Activated naive CD4-positive, alpha-beta T cell treated with anti-CD3 and anti-CD28 coated beads, Interleukin-2, amount 50 U/mL, for 72 hours (primary cell): ENCODE results near the gene SOST. TPM values are rescaled to one million over a fixed set of nuclear protein-coding genes. Genes with fewer than 3 reads are reported as not detected.

Source experiments
- ATAC-seq, 2 donors: fragments of 150-1000 bp; cut with Tn5 transposase; 2 replicates each; pipeline ENCODE4 v1.10.0; 2021; ENCODE audit warnings: mild to moderate bottlenecking in 2 of 2, moderate library complexity in 2 of 2
- DNase-seq, 2 donors: peaks; one replicate each; pipeline ENCODE4 v3.0.0; 2021 to 2022; ENCODE audit warnings: low spot score in 2 of 2
- H3K27ac Mint-ChIP-seq, 2 donors: one replicate each; pipeline ENCODE4 v1.8.0; 2022; ENCODE audit warnings: mild to moderate bottlenecking in 2 of 2, mixed read lengths in 2 of 2
- H3K36me3 Mint-ChIP-seq, 2 donors: one replicate each; pipeline ENCODE4 v1.8.0; 2022; ENCODE audit warnings: mixed read lengths in 2 of 2
- H3K9me3 Mint-ChIP-seq, 2 donors: one replicate each; pipeline ENCODE4 v1.8.0; 2022; ENCODE audit warnings: mixed read lengths in 2 of 2
- total RNA-seq, 2 donors: library from RNA; stranded (reverse); gene quantifications; one replicate each; pipeline ENCODE4 v1.2.3, GENCODE V29; 2022

SOST gene
- total RNA-seq, 2 donors from 2014 or later, result not detected

DNA sequence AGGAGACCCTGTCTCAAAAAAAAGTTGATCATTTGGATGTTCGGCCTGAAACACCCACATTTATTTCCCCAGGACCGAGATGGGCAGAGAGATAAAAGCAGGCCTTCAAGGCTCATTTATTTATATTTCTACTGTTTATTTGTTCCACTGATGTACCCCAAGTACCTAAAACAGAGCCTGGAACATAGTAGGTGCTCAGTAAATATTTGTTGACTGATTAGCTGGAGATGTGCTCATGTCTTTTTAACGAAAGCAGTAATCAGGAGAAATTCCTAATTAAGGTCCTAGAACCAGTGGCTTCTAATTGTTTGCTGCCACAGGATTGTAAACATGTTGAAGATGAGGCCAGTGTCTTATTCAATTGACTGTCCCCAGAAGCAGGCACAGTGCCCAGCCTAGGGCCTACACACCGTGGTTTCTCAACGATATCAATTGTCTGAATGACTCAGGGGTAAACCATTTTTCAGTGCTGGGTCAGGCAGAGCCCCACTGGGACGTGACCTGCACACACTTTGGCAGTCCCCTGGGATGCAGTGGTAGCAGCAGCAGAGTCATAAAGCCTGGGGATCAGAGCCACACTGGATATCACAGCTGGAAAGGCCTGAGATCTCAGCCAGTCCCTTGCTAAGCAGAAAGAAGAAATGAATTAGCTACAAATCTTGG is 34.8 kb downstream of the SOST start:
- no peak for DNase-seq
- H3K9me3 Mint-ChIP-seq, result no peaks in the 10 kb centered on the region
- ATAC-seq, result no peak
- no peak overlapping the region for H3K27ac Mint-ChIP-seq
- peaks cover 0 to 8% of the 10 kb centered on the region in 2 donors for H3K36me3 Mint-ChIP-seq

DNA sequence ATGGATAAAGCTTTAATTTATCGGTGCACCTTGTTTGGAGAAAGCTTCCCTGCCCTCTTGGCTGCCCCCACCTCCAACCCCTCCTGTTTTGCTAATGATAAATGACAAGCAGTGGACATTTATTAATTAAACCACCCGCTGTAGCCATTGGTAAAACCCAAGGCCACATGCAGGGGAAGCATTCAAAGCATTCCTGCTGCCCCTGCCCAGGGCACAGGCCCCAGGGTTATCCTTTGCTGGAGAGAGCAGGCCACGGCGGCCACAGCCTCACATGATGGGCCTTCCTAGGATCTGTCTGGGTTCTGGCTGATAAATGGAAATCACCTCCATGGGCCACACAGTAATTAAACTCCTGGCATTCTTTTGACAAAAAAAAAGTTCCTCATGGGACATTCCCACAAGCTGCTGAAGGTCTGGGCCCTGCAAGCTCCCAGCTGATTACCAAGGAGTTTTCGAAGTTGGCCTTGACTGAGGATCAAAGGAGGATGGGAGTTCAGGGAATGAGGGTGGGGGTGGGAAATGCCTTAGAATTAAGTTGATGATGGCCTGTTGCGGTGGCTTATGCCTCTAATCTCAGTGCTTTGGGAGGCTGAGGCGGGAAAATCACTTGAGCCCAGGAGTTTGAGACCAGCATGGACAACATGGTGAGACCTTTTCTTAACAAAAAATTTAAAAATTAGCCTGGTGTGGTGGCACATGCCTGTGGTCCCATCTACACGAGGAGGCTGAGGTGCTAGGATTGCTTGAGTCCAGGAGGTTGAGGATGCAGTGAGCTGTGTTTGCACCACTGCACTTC is 35.5 kb downstream of the SOST start:
- H3K36me3 Mint-ChIP-seq, result peaks cover 0 to 8% of the 10 kb centered on the region in 2 donors
- DNase-seq, result no peak
- no peaks in the 10 kb centered on the region for H3K9me3 Mint-ChIP-seq

DNA sequence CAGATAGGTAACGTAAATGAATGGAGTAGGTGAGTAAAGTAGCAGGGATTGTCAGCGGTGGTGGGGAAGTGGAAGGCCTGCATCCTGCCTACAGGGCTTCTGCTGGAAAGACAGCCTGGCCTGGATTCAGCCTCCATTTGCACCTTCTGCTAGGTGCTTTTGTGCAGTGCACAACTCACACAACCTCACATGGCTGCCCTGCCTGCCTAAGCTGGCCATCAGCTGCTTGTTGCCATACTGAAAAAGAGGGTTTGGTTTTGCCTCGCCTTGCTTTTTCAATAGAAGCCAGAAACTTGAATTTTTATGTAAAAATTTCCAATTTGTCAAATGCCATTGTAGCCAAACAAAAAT is 36.3 kb downstream of the SOST start:
- DNase-seq, result no peak
- Mint-ChIP-seq H3K27ac (no peak overlapping the region), H3K9me3 (no peaks in the 10 kb centered on the region), H3K36me3 (peaks cover 0 to 8% of the 10 kb centered on the region in 2 donors)
- ATAC-seq, result no peak

More for the DNA sequence above, 35.5 kb downstream of the SOST start:
- no peak for ATAC-seq
- H3K27ac Mint-ChIP-seq, result no peak overlapping the region

DNA sequence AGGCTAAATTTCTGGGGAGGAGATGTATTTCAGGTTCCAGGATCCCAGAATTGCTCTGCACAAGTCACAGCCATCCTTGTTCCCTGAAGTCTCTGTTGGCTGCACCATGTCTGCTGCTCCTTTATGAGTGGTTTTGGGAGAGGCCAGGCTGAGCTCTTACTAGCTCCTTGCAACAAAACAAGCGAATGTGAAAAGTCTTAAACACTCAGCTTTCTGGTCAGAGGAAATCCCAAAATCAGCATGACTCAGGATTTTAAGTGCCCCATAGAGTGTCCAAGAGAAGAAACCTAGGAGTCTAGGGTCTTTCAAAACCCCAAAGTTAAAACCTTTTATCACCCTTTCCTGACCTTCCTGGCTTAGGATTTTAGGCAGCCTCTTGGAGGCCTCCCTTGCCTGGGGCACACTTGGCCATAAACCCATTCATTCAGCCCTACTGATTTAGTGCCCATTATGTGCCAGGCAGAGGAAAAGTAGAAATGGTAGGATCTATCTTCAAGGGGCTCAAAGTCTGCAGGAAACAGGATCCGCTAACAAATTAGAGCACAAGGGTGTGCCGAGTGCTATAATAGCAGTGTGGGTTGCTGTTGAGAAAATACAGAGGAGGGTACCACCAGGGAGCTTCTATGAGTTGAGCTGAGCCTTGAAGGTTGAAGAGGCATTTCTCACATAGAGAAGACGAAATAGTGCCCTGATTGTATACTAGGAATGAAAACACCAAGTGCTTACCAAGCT is 36.9 kb downstream of the SOST start:
- ATAC-seq (no peak), DNase-seq (no peak)
- H3K27ac Mint-ChIP-seq, result peak overlapping the region in 1 of 2 donors; percentile 89
- peaks cover 0 to 8% of the 10 kb centered on the region in 2 donors for H3K36me3 Mint-ChIP-seq
- no peaks in the 10 kb centered on the region for H3K9me3 Mint-ChIP-seq

DNA sequence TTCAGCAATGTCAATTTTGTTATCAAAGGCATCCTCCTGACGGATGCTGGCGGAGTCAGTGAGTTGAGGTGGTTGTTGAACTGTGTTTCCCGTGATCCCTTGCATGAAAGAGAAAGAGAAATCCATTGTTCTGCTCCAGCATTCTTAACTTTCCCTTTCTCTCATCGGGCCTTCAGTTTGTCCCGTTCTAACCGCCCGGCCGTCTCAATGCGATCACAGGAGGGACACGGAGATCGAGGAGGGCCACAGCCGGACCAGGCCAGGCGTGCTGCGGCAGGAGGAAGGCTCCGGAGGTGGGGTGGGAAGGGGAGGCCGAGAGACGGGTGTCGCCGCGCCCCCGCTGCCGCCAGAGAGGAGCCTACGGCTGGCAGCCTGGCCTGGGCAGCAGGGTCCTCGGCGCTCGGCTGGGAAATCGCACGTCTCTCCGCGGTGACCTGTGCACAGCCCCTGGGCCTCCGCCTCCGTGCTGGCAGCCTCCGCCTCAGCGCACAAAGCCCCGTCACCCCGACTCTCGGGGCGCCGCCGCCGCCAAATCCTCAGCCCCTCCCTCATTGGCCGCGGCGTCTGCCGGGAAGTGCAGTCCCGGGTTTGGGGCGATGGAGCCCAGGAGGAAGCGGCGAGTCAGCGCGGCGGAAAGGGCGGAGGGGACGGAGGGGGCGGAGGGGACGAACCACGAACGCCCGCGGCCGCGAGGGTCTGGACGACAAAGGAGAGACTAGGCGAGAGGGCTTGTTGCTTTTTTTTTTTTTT is 38.1 kb downstream of the SOST start:
- peak; percentile 90 to 91 for ATAC-seq
- H3K9me3 Mint-ChIP-seq, result no peaks in the 10 kb centered on the region
- peaks cover 0 to 8% of the 10 kb centered on the region in 2 donors for H3K36me3 Mint-ChIP-seq
- peak overlapping the region; percentile 89 for H3K27ac Mint-ChIP-seq
- peak; percentile 75 to 77 for DNase-seq

DNA sequence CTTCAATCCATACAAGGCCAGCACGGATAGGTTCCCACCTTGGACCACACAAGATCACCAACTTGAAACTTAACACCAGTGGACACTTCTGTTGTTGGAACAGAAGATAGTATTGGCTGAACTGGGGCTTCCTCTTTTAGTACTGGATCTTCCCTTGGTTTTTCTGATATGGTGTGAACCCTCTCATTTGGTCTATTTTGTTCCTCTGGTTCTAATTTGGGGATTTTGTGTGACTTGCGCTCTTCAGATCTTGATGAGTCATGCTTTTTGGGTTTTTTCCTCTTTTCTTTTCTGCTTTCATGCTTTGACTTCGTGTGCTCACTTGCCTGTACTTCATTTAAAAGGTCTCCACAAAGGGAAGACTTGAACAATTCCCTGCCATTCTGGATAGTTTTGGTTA is 39.0 kb downstream of the SOST start:
- no peaks in the 10 kb centered on the region for H3K9me3 Mint-ChIP-seq
- peaks cover 3 to 11% of the 10 kb centered on the region in 2 donors for H3K36me3 Mint-ChIP-seq
- DNase-seq (no peak), ATAC-seq (peak; percentile 15 to 33)
- peak overlapping the region; percentile 89 for H3K27ac Mint-ChIP-seq

DNA sequence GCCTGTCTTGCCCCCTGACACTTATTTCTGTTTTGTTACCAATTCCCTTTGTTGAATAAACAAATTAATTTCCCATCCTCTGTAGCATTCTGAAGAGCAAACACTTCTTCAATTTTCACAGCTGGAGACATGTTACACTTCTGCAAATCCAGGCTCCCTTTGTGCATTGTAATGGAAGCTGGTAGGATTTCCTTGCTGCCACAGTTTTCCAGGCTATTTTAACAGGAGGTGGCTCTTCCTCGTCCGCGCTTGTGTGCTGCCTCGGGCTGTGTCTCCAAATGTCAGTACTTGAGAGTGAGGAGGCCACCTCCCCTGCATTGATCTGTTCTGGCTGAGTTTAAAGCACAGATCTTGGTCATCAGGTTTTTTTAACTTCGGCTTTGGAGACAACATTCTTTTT is 40.0 kb downstream of the SOST start:
- DNase-seq, result no peak
- H3K36me3 Mint-ChIP-seq, result peaks cover 9 to 17% of the 10 kb centered on the region in 2 donors
- ATAC-seq, result no peak

DNA sequence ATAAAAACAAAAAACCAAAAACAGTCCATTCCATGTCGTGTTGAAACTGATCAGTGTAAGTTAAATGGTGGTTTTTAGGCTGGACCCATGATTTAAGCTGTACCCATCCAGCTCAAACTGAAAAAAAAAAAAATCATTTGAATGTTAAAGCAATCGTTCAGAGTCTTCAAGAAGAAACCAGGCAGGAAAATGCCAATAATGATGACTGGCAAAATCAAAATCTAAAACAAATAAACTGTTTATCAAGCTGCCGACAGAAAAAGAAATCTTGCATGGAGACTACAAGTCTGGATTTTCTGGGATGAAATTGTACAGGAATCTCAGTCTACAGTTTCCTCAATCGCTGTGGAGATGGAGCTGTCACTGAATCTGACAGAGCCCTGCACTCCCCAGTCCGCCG is 40.7 kb downstream of the SOST start:
- Mint-ChIP-seq H3K27ac (no peak overlapping the region), H3K36me3 (peaks cover 9 to 17% of the 10 kb centered on the region in 2 donors), H3K9me3 (no peaks in the 10 kb centered on the region)
- DNase-seq (no peak), ATAC-seq (no peak)

More for the DNA sequence above, 40.0 kb downstream of the SOST start:
- Mint-ChIP-seq H3K27ac (no peak overlapping the region), H3K9me3 (no peaks in the 10 kb centered on the region)

DNA sequence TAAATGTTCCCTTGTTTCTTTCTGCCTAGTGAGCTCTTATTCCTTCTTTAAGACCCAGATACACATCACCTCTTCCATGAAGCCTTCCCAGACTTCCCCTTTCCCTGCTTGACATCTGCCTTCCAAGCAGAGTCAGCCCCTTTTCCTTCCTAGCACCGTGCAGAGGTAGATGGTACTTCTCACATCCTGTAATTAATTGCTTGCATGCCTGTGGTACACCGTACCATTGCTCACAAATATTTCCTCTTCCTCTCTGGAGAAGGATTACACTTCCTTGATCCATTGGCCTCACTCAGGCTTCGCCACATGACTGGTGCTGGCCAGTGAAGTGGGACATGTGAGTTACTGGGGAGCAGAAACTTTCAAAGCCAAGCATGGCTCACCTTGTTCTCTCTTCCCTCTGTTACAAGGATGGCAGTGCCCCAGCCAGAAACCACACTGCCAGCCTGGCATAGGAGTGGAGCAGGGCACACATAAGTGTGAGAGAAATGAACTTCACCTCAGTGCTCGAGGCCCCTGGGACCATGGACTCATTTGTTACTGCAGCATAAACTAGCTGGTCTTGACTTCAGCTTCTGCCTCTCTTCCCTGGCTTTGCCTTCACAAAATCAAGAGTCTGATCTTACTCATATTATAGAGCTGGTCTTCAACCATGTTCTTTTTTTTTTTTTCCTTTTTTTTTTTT is 44.0 kb downstream of the SOST start:
- H3K27ac Mint-ChIP-seq, result no peak overlapping the region
- no peak for ATAC-seq
- H3K36me3 Mint-ChIP-seq, result peaks cover 9% of the 10 kb centered on the region in 2 donors
- no peak for DNase-seq
- H3K9me3 Mint-ChIP-seq, result no peaks in the 10 kb centered on the region

DNA sequence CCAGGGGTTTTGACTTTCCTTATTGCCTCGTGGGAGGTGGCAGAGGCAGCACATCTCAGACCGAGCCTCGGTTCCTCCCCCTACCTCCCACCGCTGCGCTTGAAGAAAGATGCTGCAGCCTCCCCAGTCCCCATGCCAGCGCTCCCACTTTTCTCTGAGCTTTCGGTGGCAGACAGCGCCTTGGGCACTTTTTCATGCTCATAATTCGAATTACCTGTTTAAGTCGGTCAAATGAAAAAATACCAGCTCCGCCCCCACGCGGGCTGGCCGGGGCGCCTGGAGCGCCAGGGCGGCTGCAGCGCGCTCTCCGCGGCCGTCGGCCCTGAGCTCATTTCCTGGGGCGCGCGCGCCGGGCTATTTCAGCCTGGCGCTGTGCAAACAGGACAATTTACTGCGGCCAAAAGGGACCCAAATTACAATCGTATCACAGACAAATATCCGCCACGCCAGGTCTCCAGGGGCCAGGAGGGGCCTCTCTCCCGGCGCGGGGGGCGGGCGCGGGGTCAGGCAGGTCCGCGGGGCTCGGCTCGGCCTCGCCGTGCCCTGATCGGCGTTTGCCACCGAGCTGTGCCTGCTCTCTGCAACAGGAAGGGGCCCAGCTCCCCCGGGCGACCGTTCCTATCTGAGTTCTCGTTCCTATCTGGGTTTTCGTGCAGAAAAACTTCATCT is 45.0 kb downstream of the SOST start:
- Mint-ChIP-seq H3K27ac (no peak overlapping the region), H3K9me3 (no peaks in the 10 kb centered on the region)
- peak; percentile 66 to 80 for ATAC-seq

DNA sequence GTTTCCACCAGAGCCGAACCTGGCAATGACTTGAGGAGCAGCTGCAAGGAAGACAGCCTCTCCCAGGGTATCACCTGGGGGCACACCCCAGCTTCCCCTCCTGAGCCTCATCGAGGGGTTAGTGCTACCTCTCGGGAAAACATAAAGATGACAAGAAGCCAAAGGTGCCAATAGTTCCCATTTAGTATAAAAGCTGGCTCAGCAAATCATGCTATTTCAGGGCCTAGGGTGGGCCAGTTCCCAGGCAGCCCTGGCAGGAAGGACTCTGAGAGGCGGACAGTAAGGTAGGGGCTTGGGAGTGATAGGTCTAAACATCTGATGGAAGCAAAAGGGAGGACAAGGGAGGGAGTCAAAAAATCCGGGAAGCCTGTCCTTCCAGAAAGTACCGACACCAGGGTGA is 46.2 kb downstream of the SOST start:
- ATAC-seq, result no peak
- DNase-seq, result no peak
- H3K9me3 Mint-ChIP-seq, result no peaks in the 10 kb centered on the region
- H3K27ac Mint-ChIP-seq, result no peak overlapping the region
- peaks cover 9% of the 10 kb centered on the region in 2 donors for H3K36me3 Mint-ChIP-seq

More for the DNA sequence above, 45.0 kb downstream of the SOST start:
- H3K36me3 Mint-ChIP-seq, result peaks cover 9% of the 10 kb centered on the region in 2 donors
- peak in 1 of 2 donors; percentile 32 for DNase-seq

DNA sequence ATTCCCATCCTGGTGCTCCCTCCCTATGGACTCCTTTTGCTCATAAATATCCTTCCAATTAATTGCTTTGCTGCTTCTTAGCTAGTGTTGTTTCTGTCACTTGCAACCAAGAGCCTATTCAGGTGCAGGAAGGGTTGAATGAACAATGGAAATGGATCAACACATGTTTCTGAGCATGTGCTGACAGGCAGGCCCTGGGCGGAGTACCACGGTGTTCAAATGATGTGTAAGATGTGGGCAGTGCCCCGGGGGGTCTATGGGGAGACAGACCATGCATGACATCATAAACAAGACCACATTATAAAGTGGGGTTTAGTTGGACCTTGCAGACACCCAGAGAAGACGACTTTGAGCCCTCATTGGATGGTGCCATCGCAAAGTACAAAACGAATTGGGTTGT is 48.5 kb downstream of the SOST start:
- Mint-ChIP-seq H3K36me3 (peaks cover 9% of the 10 kb centered on the region in 2 donors), H3K27ac (no peak overlapping the region), H3K9me3 (no peaks in the 10 kb centered on the region)
- no peak for DNase-seq
- no peak for ATAC-seq

DNA sequence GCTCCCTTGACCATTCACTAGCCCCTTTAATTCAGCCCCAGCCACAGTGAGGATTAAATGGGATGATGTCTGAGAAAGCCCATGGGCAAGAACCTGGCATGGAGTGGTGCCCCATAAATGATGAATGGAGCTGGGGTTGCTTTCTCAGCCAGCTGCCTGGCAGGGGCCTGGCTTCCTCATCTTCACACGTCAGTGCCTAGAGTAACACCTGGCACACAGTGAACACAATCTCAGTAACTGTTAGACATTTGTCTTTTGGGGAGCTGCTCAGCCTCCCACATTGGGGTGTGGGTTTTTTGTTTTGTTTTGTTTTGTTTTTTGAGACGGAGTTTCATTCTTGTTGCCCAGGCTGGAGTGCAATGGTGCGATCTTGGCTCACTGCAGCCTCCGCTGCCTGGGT is 49.4 kb downstream of the SOST start:
- H3K36me3 Mint-ChIP-seq, result peaks cover 2% of the 10 kb centered on the region in 2 donors
- DNase-seq (no peak), ATAC-seq (no peak)
- no peak overlapping the region for H3K27ac Mint-ChIP-seq
- H3K9me3 Mint-ChIP-seq, result no peaks in the 10 kb centered on the region

DNA sequence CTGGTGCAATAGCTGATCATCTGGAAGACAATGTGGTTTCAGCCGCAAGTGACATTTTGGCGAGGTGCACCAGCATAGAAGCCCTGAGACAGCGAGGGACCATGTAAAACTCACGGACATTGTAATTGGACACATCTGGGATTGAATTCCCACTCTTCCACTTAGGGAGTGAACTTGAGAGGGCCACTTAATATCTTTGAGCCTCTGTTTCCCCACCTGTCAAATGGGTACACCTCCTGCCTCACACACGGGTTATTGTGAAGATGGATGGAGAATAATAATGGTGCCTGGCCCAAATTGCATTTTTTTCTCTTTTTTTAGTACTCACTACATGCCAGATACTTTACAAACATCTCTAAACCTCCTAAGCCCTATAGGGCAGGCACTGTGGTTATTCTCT is 51.4 kb downstream of the SOST start:
- ATAC-seq (no peak), DNase-seq (no peak)
- H3K27ac Mint-ChIP-seq, result no peak overlapping the region
- H3K36me3 Mint-ChIP-seq, result peaks cover 0 to 7% of the 10 kb centered on the region in 2 donors
- H3K9me3 Mint-ChIP-seq, result no peaks in the 10 kb centered on the region

DNA sequence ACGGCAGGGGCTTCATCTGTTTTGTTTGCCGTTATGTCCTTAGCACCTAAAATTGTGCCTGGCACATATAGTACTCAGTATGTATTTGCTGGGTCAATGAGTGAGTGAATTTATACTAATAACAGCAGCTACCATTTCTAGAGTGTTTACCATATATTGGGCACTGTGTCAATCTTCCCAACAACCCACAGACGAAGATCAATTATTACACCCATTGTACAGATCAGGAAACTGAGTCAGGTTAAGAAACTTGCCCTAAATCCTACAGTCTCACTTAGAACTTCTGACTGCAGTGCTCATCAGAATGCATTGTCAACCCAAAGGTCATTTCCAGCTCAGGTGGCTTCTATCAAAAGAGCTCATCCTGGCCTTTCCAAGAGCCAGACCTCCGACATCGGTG is 52.4 kb downstream of the SOST start:
- H3K9me3 Mint-ChIP-seq, result no peaks in the 10 kb centered on the region
- ATAC-seq, result no peak
- no peak for DNase-seq
- peaks cover 0 to 7% of the 10 kb centered on the region in 2 donors for H3K36me3 Mint-ChIP-seq
- no peak overlapping the region for H3K27ac Mint-ChIP-seq
